C4-2B (cell line): ENCODE results near the gene PREX1.

Experiments
- H3K27ac ChIP-seq: fragments of 450-650 bp; 2 replicates; pipeline ENCODE4 v1.5.1; 2017
- CTCF ChIP-seq: fragments of 450-650 bp; conservative IDR thresholded peaks from 2 replicates; pipeline ENCODE4 v1.5.1; 2017; ENCODE audit warnings: mild to moderate bottlenecking
- ZFX ChIP-seq: fragments of 450-650 bp; IDR thresholded peaks from 2 replicates; pipeline ENCODE4 v1.6.1; 2017

The PREX1 gene

GRCh38 chr20:48717680-48718223 lies 110.0 kb downstream of the PREX1 start:
- no peak overlapping the region for H3K27ac ChIP-seq
- TF ChIP-seq CTCF (no peak), ZFX (no peak)

GRCh38 chr20:48717095-48717672 lies 110.6 kb downstream of the PREX1 start:
- no peak overlapping the region for H3K27ac ChIP-seq
- TF ChIP-seq ZFX (no peak), CTCF (no peak)

- TF ChIP-seq CTCF (no peak), ZFX (no peak)
- no peak overlapping the region for H3K27ac ChIP-seq
Observed at GRCh38 chr20:48716541-48716940, 111.3 kb downstream of the PREX1 start.

- H3K27ac ChIP-seq = no peak overlapping the region
- TF ChIP-seq CTCF (no peak), ZFX (no peak)
Observed at GRCh38 chr20:48716086-48716485, 111.7 kb downstream of the PREX1 start.

GRCh38 chr20:48714764-48715163 lies 113.0 kb downstream of the PREX1 start:
- no peak overlapping the region for H3K27ac ChIP-seq
- TF ChIP-seq CTCF (no peak), ZFX (no peak)

- TF ChIP-seq CTCF (no peak), ZFX (no peak)
Observed at GRCh38 chr20:48711696-48712464, 115.9 kb downstream of the PREX1 start.

GRCh38 chr20:48711044-48711428 lies 116.8 kb downstream of the PREX1 start:
- no peak for TF ChIP-seq CTCF
- no peak for TF ChIP-seq ZFX
- no peak overlapping the region for H3K27ac ChIP-seq

More at GRCh38 chr20:48711696-48712464, 115.9 kb downstream of the PREX1 start:
- no peak overlapping the region for H3K27ac ChIP-seq
